Calu3 (cell line): Measurements from ENCODE around the gene ZNF341. TPM values are rescaled to one million over a fixed set of nuclear protein-coding genes. Genes with fewer than 3 reads are reported as not detected.

Experiments used
- BruUV-seq: library from RNA; stranded (reverse); fragments of 400-500 nt; replicated peaks from 2 replicates; lab custom pipeline; 2021; lab: Mats Ljungman, UMichigan
- CTCF ChIA-PET: fragments of 300-600 bp; sonication (Branson Sonifier 250); formaldehyde crosslinking; loops from one replicate; lab custom pipeline; 2022; ENCODE audit warnings: antibody characterized with exemption; lab: Charles Lee
- DNase-seq: peaks from one replicate; pipeline ENCODE4 v3.0.0; 2022
- H3K27ac Mint-ChIP-seq: one replicate; pipeline ENCODE4 v1.8.0; 2022; ENCODE audit warnings: mixed read lengths; ENCODE audit not compliant: unreplicated experiment
- H3K27me3 Mint-ChIP-seq: one replicate; pipeline ENCODE4 v1.8.0; 2022; ENCODE audit warnings: mixed read lengths; ENCODE audit not compliant: unreplicated experiment
- H3K36me3 Mint-ChIP-seq: one replicate; pipeline ENCODE4 v1.8.0; 2022; ENCODE audit warnings: mild to moderate bottlenecking, moderate library complexity, mixed read lengths; ENCODE audit not compliant: insufficient read depth, unreplicated experiment
- H3K4me1 Mint-ChIP-seq: one replicate; pipeline ENCODE4 v1.8.0; 2022; ENCODE audit warnings: mild to moderate bottlenecking, low read depth, mixed read lengths; ENCODE audit not compliant: unreplicated experiment
- H3K4me3 Mint-ChIP-seq: one replicate; pipeline ENCODE4 v1.8.0; 2022; ENCODE audit warnings: mild to moderate bottlenecking, low read depth, moderate library complexity, mixed read lengths; ENCODE audit not compliant: unreplicated experiment
- H3K9me3 Mint-ChIP-seq: one replicate; pipeline ENCODE4 v1.8.0; 2022; ENCODE audit warnings: low read depth, mixed read lengths; ENCODE audit not compliant: unreplicated experiment
- CTCF ChIP-seq: fragments of 200-600 bp; IDR thresholded peaks from one replicate; pipeline ENCODE4 v1.8.0; 2022; ENCODE audit warnings: antibody characterized with exemption; ENCODE audit not compliant: unreplicated experiment
- intact Hi-C: fragments of 100-400 bp; cut with micrococcal nuclease; formaldehyde crosslinking; loops from one replicate; pipeline ENCODE4 v1.10.0; 2022; ENCODE audit not compliant: unreplicated experiment
- total RNA-seq: library from RNA; stranded (reverse); gene quantifications from 2 replicates; pipeline ENCODE4 v1.2.3, GENCODE V29; 2022

ZNF341 gene
- total RNA-seq, 1 experiment from 2014 or later: 12.9 TPM

GRCh38 chr20:33744181-33744580 is 12.4 kb downstream of the ZNF341 start:
- TF ChIP-seq CTCF: no peak
- peak overlapping the region; percentile 95 for H3K27ac Mint-ChIP-seq
- intact Hi-C loops: loop anchor here (5.0 kb wide), 1 partner anchor 68 kb away; the partner anchor contains the start of gene CHMP4B
- H3K27me3 Mint-ChIP-seq: no peaks in the 10 kb centered on the region
- no TSS peak for BruUV-seq
- peak overlapping the region; percentile 38 for H3K4me3 Mint-ChIP-seq
- peaks cover 25% of the 10 kb centered on the region for H3K4me1 Mint-ChIP-seq
- H3K36me3 Mint-ChIP-seq: peaks cover 6% of the 10 kb centered on the region
- CTCF ChIA-PET: interaction anchor here (0.6 to 1.9 kb wide), 6 partner anchors 11 to 324 kb away, joined by 3 to 11 read pairs (median 4); no protein-coding TSS in a partner anchor
- H3K9me3 Mint-ChIP-seq: no peaks in the 10 kb centered on the region
- DNase-seq: no peak

GRCh38 chr20:33744773-33745385 is 13.1 kb downstream of the ZNF341 start:
- H3K4me1 Mint-ChIP-seq: peaks cover 20% of the 10 kb centered on the region
- no peak overlapping the region for H3K27ac Mint-ChIP-seq
- H3K9me3 Mint-ChIP-seq: no peaks in the 10 kb centered on the region
- peaks cover 6% of the 10 kb centered on the region for H3K36me3 Mint-ChIP-seq
- no TSS peak for BruUV-seq
- DNase-seq: no peak
- no peak for TF ChIP-seq CTCF
- intact Hi-C loops: loop anchor here (5.0 kb wide), 1 partner anchor 67 kb away; the partner anchor contains the start of gene CHMP4B
- CTCF ChIA-PET: interaction anchor here (0.6 to 1.6 kb wide), 2 partner anchors 45 to 299 kb away, joined by 3 to 5 read pairs; no protein-coding TSS in a partner anchor
- H3K27me3 Mint-ChIP-seq: no peaks in the 10 kb centered on the region
- no peak overlapping the region for H3K4me3 Mint-ChIP-seq

- H3K27me3 Mint-ChIP-seq: no peaks in the 10 kb centered on the region
- H3K27ac Mint-ChIP-seq: no peak overlapping the region
- peaks cover 20% of the 10 kb centered on the region for H3K4me1 Mint-ChIP-seq
- intact Hi-C loops: no loop called here
- no peak for TF ChIP-seq CTCF
- H3K9me3 Mint-ChIP-seq: no peaks in the 10 kb centered on the region
- peaks cover 6% of the 10 kb centered on the region for H3K36me3 Mint-ChIP-seq
- DNase-seq: no peak
- CTCF ChIA-PET: no interaction called here
- H3K4me3 Mint-ChIP-seq: no peak overlapping the region
- BruUV-seq: no TSS peak
These were observed 14.7 kb downstream of the ZNF341 start for GRCh38 chr20:33746325-33746998.

- H3K36me3 Mint-ChIP-seq: peaks cover 6% of the 10 kb centered on the region
- CTCF ChIA-PET: interaction anchor here (0.5 to 1.0 kb wide), 4 partner anchors 24 to 87 kb away, joined by 3 to 10 read pairs (median 4); no protein-coding TSS in a partner anchor
- no TSS peak for BruUV-seq
- peaks cover 3% of the 10 kb centered on the region for H3K9me3 Mint-ChIP-seq
- intact Hi-C loops: no loop called here
- no peaks in the 10 kb centered on the region for H3K27me3 Mint-ChIP-seq
- DNase-seq: no peak
- peaks cover 9% of the 10 kb centered on the region for H3K4me1 Mint-ChIP-seq
- TF ChIP-seq CTCF: no peak
- H3K27ac Mint-ChIP-seq: no peak overlapping the region
- H3K4me3 Mint-ChIP-seq: no peak overlapping the region
These were observed 20.0 kb downstream of the ZNF341 start for GRCh38 chr20:33751775-33752174.
